GM19193 (cell line): ENCODE results near the gene ZFPM1.

Experiments used
- POLR2A ChIP-seq: IDR thresholded peaks from 4 replicates; pipeline ENCODE4 v1.6.1; 2011; ENCODE audit not compliant: insufficient read depth, insufficient read length; ENCODE audit errors: extremely low read depth

ZFPM1 gene

DNA sequence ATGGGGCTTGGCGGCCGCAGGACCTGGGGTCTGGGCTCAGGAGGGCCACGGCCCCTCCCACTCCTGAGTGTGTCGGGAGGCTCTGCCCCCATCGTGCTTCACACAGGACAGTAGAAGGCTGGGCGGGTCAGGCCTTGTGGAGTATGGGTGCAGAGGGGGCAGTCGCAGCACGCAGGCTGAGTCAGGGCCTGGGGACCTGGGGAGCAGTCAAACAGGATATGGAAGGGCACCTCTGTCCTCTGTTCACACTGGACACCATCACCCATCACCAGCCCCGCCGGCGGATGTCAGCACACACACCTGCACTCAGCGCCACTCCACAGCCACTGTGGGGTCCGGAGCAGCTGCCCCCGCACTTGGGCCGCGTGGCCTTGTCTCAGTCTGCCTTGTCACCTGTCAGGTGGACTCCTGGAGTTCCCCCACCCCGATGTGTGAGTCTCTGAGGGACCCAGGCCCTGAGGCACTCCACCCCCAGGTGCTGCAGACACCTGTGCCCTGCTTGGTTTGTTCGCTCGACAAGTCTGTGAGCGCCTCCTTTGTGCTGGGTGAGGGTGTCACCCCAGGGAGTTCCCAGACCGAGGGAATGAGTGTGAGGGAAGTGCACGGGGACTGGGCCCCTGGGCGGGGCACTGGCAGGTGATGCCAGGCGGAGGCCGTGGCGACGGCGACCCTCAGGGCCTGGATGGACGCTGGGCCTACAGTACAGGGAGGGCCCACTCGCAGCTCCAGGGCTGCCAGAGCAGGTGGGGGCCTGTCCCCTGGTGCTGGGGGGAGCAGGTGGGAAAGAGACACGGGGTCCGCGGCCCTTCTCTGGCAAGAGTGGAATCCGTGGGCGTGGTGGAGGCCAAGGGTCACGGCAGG lies 31.7 kb downstream of the ZFPM1 start:
- TF ChIP-seq POLR2A: no peak

DNA sequence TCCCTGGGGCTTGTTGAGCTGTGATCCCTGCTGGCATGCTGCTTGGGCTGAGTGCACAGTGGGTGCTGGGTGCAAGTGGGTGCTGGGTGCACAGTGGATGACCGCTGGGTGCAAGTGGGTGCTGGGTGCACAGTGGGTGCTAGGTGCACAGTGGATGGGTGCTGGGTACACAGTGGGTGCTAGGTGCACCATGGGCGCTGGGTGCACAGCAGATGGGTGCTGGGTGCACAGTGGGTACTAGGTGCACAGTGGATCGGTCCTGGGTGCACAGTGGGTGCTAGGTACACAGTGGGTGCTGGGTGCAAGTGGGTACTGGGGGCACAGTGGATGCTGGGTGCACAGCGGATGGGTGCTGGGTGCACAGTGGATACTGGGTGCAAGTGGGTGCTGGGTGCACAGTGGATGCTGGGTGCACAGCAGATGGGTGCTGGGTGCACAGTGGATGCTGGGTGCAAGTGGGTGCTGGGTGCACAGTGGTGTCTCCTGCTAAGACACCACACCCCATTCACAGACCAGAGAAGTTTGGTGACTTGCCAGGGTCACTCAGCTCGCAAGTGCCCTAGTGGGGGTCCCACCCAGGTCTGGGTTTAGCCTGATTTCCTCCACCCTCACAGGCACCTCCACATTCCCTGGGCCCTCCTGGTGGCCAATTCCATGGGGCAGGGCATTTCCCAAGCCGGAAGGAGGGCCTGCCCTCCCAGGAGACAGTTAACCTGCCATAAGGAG lies 33.5 kb downstream of the ZFPM1 start:
- TF ChIP-seq POLR2A: no peak

DNA sequence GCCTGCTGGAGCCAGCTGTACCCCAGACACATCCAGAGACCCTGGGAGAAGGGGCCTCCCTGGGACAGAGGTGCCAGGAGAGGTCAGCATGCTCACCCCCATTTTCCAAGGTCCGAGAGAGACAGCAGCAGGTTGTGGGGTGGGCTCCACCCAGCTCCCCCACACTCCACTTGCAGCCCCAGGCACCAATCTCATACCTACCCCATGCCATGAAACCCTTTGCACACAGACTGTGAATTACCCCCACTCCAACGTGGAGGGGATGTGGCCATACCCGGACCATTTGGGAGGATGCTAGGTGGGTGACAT lies 34.0 kb downstream of the ZFPM1 start:
- no peak for TF ChIP-seq POLR2A

DNA sequence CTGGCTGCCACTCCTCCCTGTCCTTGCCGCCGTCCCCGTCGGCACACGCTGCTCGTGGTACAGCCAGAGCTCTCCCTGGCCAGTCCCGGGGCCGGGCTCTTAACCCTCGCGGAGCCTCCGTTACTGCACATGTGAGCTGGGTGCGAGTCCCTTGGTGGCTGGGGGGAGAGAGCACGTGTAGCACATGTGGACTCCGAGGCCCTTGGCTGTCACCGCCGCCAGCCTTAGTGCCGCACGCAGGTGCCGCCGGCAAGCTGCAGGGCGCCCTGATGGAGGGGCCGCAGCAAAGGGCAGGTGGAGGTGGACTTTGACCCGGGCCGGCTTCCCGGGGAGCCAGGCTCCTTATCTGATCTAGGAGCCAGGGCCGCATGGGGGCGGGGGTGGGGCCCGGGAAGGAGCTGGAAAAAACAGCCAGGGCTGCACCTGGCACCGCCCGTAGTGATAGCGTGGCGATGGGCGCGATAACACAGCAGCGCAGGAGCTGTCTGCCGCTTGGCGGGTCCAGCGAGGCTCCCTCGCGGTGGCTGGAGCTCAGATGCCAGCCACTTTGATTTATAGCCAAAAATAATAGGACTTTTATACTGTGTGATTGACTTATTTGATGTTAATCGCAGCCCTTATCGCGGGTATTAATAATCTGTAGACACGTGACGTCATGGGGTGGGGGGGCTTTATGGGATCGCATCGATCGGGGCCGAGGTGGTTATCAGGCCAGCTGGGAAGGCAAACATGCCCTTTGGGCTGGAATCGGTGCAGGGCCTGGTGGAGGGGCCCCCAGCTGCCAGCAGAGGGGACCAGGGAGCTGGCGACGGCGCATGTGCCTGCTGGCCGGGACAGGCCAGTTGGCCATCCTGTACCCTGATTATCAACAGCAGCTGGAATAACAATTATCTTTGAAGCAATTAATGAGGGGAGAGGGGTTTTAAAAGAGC lies 35.1 kb downstream of the ZFPM1 start:
- no peak for TF ChIP-seq POLR2A

DNA sequence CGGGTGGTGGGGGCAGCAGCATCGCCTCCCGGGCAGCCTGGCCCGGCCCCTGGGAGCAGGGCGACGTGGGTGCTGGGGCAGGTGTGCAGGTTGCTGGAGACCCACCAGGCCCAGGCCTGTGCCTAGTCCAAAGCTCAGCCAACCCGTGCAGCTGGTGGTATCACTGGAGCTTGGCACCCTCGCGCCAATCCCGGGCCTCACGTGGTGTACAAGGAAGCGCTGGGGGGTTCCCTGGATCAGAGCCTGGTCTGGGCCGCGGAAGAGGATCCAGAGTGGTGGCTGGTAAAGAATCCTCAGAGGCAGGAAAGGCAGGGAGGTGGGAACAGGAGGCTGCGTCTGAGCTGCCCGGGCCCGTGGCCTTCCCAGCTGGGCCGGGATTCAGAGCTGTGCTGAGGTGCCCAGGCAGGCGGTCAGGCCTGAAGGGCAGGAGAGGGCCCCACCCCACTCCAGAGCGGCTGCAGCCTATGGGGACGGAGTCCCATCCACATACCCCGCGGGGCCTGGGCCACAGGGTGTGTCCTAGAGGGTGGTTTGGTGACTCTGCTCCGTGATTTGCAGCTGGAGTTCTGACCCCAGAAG lies 36.2 kb downstream of the ZFPM1 start:
- no peak for TF ChIP-seq POLR2A

DNA sequence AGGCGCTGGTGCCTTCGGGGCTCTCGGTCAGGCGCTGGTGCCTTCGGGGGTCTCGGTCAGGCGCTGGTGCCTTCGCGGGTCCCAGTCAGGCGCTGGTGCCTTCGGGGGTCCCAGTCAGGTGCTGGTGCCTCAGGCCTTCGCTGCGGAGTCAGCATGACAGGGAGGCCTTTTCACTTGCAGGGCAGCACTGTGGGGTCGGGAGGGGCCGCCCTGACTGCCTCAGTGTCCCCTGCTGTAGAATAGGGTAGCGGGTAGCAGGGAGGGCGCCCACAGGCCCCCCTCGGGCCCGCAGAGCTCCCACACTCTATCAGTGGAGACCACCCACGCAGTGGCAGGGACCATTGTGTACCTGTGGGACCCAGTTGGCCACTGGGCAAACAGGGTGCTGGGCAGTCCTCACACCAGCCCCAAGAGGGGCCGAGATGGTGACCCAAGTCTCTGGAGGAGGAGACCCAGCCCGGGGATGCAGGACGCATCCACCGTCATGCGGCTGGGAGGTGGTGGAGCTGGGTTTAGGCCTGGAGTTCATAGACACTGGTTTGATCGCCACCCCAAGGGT lies 38.0 kb downstream of the ZFPM1 start:
- TF ChIP-seq POLR2A: no peak

DNA sequence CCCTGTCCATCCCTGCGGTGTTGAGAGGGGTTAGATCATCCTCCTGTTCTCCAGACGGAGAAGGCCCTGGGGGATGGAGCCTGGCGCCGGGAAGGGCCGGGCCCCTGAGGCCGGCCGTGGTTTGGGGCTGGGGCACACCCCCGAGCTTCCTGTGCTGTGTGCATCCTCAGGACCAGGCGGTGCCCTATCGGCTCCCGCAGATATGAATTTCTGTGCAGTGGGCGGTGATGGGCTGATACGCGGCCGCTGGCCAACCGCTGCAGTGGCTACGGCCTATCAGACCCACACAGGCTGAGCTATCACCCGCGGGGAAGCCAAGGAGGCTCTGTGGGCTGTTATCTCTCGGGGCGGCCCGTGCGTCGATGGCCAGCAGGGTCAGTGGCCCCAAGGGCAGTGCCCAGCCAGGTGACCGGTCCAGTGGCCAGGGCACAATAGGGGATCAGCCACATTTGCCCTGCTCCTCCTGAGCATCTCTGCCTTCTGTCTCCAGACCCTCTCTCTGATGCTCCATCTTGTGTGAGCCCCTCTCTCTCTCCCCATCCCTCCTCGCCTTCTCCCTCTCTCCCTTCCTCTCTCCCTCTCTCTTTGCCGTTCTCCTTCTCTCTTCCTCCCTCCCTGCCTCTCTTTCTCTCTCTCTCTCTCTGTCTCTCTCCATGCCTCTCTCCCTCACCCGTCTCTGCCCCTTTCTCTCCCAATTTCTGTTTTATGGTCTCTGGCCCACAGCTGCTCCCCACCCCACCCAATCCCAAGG lies 38.7 kb downstream of the ZFPM1 start:
- no peak for TF ChIP-seq POLR2A

DNA sequence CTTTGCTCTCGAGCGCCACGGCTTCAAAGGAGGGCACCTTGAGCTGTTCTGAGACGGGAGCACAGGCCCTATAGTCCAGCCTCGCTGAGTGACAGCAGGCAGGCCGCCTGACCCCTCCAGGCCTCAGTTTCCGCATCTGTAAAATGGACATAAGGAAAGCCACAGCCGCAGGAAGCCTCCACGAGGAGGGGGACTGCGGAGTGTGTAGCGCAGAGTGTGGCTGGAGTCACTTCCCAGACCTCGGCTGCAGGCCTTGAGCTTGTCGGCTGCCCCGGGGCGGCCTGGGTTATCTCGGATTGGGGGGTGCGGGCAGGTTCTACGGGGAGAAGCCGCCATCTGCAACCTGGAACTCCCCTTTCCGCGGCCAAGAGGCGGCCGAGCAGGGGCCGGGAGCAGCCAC lies 40.8 kb downstream of the ZFPM1 start:
- TF ChIP-seq POLR2A: no peak

DNA sequence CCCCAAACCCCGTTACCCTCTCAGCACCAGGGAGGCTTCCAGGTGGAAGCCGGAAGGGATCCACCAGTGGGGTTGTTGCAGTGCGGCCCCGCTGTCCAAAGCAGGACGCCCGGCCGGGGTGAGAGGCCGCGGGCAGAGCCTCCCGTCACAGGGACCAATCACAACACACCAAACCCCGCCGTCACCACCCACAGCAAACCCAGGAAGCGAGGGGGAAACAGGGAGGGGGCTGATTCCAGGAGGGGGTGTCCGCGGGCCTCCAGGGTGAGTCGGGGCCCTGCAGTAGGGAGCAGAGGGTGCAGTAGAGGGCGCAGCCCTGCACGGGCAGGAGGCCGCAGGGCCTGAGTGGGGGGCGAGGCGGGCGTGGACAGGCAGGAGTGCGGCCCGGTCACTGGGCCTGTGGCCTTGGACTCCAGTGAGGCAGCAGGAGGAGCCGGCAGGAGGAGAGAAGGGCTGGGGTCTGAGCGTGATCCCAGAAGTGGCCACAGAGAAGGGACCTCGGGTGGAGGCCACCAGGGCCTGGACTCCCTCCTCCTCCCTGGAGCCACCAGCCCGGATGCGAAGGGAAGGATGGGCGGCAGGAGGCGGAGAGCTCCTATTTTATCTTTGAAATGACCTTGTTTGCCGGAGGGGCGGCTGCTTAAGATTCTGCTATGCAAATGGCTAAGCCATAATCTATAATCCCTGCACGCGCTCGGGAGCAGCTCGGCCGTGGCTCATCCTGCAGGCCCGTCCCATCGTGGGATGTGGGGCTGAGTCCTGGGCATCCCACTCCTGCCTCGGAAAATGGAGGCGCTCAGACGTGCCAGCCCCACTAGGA lies 41.5 kb downstream of the ZFPM1 start:
- TF ChIP-seq POLR2A: no peak

DNA sequence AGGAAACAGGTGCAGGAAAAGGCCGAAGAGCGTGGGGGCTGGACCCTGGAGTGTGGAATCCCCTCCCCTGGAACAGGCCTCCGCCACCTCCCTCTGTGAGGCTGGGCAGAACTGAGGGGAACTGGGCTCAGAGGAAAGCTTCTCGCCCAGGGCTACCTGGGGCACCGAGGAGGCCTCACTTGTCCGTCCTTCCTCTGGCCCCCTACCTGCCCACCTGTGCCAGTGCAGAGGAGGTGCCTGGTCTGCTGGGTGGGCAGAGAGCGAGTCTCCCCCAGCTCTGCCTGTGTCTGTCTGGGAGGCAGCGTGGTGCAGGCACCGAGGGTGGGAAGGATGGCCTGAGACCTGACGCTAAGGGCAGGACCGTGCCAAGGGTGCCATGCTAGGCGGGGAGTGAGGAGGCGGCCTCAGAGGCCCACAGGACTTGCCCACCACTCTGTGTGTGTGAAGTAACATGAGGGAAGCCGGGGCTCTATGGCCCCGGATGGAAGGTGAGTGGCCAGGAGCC lies 42.2 kb downstream of the ZFPM1 start:
- TF ChIP-seq POLR2A: no peak

DNA sequence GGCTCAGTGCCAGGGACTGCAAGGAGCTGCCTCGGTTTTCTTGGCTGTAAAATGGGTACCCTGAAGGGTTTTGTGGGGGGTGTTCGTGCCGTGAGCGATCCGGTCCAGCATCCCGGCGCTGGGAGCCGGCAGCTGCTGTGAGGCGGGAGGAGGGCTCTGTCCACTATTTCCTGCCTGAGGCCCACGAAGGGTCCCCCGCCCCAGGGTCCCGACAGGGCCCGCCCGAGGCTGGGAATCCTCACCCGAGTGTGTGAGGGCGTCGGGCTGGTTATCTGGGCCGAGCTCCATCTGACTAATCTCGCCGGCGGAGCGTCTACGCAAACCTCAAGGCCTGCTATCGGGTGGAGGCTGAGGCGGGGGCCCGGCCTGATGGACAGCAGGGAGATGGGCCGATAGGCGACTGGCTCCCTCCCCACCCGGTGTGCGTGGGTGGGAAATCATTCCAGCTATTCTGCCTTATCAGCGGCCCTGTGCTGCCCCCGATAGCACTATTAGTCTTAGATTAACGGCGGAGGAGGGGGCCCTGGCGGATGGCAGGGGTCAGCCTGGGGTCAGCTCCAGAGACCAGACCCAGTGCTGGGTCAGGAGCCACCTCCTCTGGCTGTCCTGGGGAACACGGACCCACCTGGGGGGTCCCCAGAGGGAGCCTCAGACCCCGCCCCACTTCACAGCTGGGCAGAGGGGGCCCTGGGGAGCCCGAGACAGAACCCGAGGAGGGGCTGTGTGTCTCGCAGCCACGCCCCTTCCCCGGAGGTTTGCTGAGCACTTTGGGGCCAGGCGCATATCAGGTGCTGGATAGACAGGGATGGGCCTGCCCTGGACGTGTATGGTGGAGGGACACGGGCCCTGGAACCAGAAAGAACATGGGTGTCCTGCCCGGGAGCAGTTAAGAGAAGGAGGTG lies 44.7 kb downstream of the ZFPM1 start:
- TF ChIP-seq POLR2A: no peak

DNA sequence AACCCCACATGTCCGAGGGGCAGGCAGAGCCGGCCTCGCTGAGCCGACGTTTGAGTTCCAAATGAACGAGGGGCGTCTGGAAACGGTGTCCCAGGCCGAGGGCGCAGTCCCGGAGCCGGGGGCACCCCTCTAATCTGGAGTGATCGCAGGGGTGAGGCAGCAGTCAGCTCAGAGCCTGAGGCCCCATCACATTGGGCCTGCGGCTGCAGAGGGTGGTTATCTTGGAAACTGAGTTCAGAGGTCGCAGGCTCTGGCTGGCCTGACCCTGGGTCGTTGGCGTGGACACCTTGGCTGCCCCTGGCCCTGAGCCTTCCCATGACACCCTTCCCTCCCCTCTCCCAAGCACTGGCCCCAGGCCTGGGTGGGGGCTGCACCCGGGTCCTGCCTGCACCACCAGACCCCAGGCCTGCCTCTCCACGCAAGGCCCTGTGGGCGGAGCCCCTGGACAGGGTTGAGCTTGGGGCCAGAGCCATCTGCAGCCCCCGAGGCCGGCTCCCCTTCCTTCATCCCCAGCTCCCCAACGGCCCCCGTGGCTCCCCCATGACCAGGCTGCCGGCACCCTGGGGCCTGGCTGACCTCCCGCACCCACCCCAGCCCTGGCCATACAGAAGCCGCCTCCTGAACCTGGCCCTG lies 45.6 kb downstream of the ZFPM1 start:
- no peak for TF ChIP-seq POLR2A

DNA sequence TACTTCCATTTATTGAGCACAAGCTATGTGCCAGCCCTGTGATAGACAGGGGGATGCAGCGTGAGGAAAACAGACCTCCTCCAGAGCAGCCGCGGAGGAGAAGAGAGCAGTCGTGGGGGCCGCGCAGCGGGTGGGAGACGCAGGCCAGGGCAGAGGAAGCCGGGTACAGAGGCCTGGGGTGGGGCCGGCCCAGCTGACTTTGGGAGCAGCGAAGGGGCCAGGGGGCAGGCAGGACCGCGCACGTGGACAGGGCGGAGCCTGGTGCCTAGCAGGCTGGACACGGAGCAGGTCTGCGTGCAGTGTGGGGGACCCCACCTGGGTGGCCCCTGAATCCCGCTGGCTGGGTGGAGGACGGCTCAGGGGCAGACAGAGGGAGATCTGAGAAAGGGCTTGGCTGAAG lies 46.2 kb downstream of the ZFPM1 start:
- no peak for TF ChIP-seq POLR2A
